PC-3 (cell line): ENCODE results near the gene EXOC2. TPM values are rescaled to one million over a fixed set of nuclear protein-coding genes. Genes with fewer than 3 reads are reported as not detected.

ENCODE experiments used
- ATAC-seq: fragments of 200-7000 bp; cut with Tn5 transposase; 2 replicates; pipeline ENCODE4 v1.9.1; 2020; ENCODE audit warnings: mild to moderate bottlenecking, moderate library complexity
- BruUV-seq: library from RNA; stranded (reverse); fragments of 400-500 nt; replicated peaks from 2 replicates; lab custom pipeline; 2021; lab: Mats Ljungman, UMichigan
- CTCF ChIA-PET: fragments of 300-600 bp; sonication (Branson Sonifier 250); formaldehyde crosslinking; loops from one replicate; lab custom pipeline; 2022; ENCODE audit warnings: antibody characterized with exemption; lab: Charles Lee
- POLR2A ChIA-PET: fragments of 300-600 bp; sonication (Branson Sonifier 250); formaldehyde crosslinking; loops from one replicate; lab custom pipeline; 2022; ENCODE audit warnings: antibody characterized with exemption; ENCODE audit not compliant: unreplicated experiment; lab: Charles Lee
- DNase-seq: peaks from one replicate; pipeline ENCODE4 v3.0.0-alpha.2; 2015
- H2AFZ ChIP-seq: fragments of 300-600 bp; sonication (generic); 2 replicates; pipeline ENCODE4 v1.6.0; 2016; ENCODE audit warnings: antibody characterized with exemption, low read length
- H3F3A ChIP-seq: fragments of 300-600 bp; sonication (generic); one replicate; pipeline ENCODE4 v1.6.0; 2017; ENCODE audit warnings: antibody characterized with exemption, low read length, control low read depth, mild to moderate bottlenecking; ENCODE audit not compliant: unreplicated experiment
- H3K27ac ChIP-seq: fragments of 300-600 bp; sonication (generic); 2 replicates; pipeline ENCODE4 v1.5.1; 2016; ENCODE audit warnings: mild to moderate bottlenecking, low read length
- H3K27me3 ChIP-seq: fragments of 300-600 bp; sonication (generic); 2 replicates; pipeline ENCODE4 v1.6.1; 2016; ENCODE audit warnings: low read length, mixed read lengths
- H3K36me3 ChIP-seq: fragments of 300-600 bp; sonication (generic); 2 replicates; pipeline ENCODE4 v1.6.1; 2016; ENCODE audit warnings: low read depth, mixed run types, low read length, mixed read lengths
- H3K4me1 ChIP-seq: fragments of 300-600 bp; sonication (generic); 2 replicates; pipeline ENCODE4 v1.5.1; 2016; ENCODE audit warnings: low read length; ENCODE audit not compliant: insufficient read depth
- H3K4me2 ChIP-seq: fragments of 300-600 bp; sonication (generic); 2 replicates; pipeline ENCODE4 v1.6.0; 2016; ENCODE audit warnings: low read length
- H3K4me3 ChIP-seq: fragments of 300-600 bp; sonication (generic); 2 replicates; pipeline ENCODE4 v1.5.1; 2016; ENCODE audit warnings: mild to moderate bottlenecking, low read length, mixed read lengths
- H3K79me2 ChIP-seq: fragments of 300-600 bp; sonication (generic); 2 replicates; pipeline ENCODE4 v1.6.1; 2017; ENCODE audit warnings: low read length, mixed read lengths
- H3K9ac ChIP-seq: fragments of 300-600 bp; sonication (generic); 2 replicates; pipeline ENCODE4 v1.6.0; 2016; ENCODE audit warnings: mild to moderate bottlenecking, low read length
- H3K9me2 ChIP-seq: fragments of 300-600 bp; sonication (generic); replicated peaks from 2 replicates; pipeline ENCODE4 v1.6.1; 2016; ENCODE audit warnings: mixed run types, low read length, mixed read lengths
- H3K9me3 ChIP-seq: fragments of 300-600 bp; sonication (generic); 2 replicates; pipeline ENCODE4 v1.6.1; 2016; ENCODE audit warnings: low read length, mixed read lengths
- H4K20me1 ChIP-seq: fragments of 300-600 bp; sonication (generic); 2 replicates; pipeline ENCODE4 v1.6.1; 2016; ENCODE audit warnings: low read length, mixed read lengths
- EZH2 ChIP-seq: fragments of 300-600 bp; sonication (generic); IDR thresholded peaks from one replicate; pipeline ENCODE4 v1.6.1; 2017; ENCODE audit warnings: antibody characterized with exemption, mild to moderate bottlenecking, low read length; ENCODE audit not compliant: unreplicated experiment
- EZH2phosphoT487 ChIP-seq: fragments of 300-600 bp; sonication (generic); IDR thresholded peaks from 2 replicates; pipeline ENCODE4 v1.6.1; 2018; ENCODE audit warnings: mild to moderate bottlenecking, antibody characterized with exemption, low read length, borderline replicate concordance
- intact Hi-C: fragments of 100-400 bp; cut with micrococcal nuclease; formaldehyde crosslinking; loops from 2 replicates; pipeline ENCODE4 v1.9.0; 2023
- total RNA-seq: library from RNA; depleted of rRNA; stranded (reverse); fragments of >200 nt; gene quantifications from 2 replicates; pipeline ENCODE4 v1.2.3, GENCODE V29; 2014
- TF ChIP-seq, protein P1 (sequence below): fragments of 300-600 bp; sonication (generic); conservative IDR thresholded peaks from 2 replicates; pipeline ENCODE4 v1.5.1; 2017; ENCODE audit warnings: antibody characterized with exemption, low read depth, mild to moderate bottlenecking, low read length

EXOC2 gene
- total RNA-seq, 1 experiment from 2014 or later, result 27.7 TPM

DNA sequence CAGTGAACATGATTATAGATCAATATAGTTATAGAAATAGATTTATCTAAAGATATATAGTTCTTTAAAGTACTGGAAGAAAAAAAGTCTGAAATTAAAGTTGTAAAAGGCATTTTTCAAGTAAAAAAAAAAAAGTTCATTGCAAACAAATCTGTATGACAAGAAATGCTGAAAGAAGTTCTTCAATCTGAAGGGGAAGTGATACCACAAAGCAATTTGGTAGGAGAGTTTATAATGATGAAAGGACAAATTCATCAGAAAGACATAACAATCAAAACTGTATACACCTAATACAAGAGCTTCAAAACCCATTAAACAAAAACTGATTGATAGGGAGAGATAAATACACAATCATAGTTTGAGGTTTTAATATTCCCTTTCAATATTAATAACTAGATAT lies 50.1 kb downstream of the EXOC2 start:
- POLR2A ChIA-PET, result no interaction called here
- intact Hi-C loops, result no loop called here
- Histone ChIP-seq H3K79me2 (peaks cover 11% of the 10 kb centered on the region), H3K27ac (no peak overlapping the region), H3K9me3 (no peaks in the 10 kb centered on the region), H4K20me1 (0 out of 2 replicates have a peak, but pooled peaks cover 4% of the 10 kb centered on the region), H3K27me3 (no peaks in the 10 kb centered on the region), H3K36me3 (no peaks in the 10 kb centered on the region), H3K4me3 (no peak overlapping the region), H3K9ac (no peak overlapping the region), H3K4me1 (no peaks in the 10 kb centered on the region), H3K9me2 (no peaks in the 10 kb centered on the region), H2AFZ (no peak overlapping the region), H3K4me2 (no peak overlapping the region), H3F3A (no peaks in the 10 kb centered on the region)
- ATAC-seq, result no peak
- no peak for DNase-seq
- no peak for TF ChIP-seq EZH2
- no peak for TF ChIP-seq EZH2phosphoT487
- TF ChIP-seq, protein P1, sequence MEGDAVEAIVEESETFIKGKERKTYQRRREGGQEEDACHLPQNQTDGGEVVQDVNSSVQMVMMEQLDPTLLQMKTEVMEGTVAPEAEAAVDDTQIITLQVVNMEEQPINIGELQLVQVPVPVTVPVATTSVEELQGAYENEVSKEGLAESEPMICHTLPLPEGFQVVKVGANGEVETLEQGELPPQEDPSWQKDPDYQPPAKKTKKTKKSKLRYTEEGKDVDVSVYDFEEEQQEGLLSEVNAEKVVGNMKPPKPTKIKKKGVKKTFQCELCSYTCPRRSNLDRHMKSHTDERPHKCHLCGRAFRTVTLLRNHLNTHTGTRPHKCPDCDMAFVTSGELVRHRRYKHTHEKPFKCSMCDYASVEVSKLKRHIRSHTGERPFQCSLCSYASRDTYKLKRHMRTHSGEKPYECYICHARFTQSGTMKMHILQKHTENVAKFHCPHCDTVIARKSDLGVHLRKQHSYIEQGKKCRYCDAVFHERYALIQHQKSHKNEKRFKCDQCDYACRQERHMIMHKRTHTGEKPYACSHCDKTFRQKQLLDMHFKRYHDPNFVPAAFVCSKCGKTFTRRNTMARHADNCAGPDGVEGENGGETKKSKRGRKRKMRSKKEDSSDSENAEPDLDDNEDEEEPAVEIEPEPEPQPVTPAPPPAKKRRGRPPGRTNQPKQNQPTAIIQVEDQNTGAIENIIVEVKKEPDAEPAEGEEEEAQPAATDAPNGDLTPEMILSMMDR, result no peak
- BruUV-seq, result no TSS peak
- CTCF ChIA-PET, result no interaction called here

DNA sequence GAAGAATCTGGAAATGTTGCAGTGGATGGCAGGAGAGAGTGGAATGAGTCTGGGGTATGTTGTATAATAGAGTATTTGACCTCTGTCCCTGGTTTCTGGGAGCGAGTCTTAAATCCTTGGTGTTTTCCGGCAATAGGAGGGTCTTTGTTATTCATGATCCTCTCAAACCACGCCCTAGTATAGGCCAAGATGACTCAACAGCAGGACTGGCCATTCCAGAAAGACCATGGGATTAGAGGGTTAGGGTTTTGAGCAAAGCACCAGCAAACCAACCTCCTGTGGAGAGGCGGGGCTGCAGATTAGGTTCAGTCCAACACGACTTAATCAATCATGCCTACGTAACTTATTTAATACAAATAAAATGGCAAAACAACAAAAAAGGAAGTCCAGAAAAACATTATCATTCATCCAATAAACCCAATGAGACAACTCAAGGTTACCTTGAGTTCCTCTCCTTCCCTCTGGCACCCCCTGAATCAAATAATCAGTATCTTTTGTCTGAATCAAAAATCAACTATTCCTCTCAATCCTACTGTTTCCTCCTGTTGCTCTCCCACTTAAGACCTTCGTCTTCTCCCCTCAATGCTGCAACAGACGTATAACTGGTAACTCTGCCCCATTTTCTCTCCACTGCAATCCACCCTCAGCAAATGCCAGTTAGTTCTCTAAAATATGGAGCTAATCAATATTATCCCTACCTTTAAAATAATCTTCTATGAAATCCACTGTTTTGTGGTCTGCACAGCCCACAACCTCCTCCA lies 51.5 kb downstream of the EXOC2 start:
- H3K36me3 ChIP-seq, result no peaks in the 10 kb centered on the region; the same call in 1 of the 2 replicates
- ATAC-seq (no peak), DNase-seq (peak; percentile 18)
- 0 out of 2 replicates have a peak, but pooled peaks cover 4% of the 10 kb centered on the region for H4K20me1 ChIP-seq
- H3K4me2 ChIP-seq, result no peak overlapping the region
- intact Hi-C loops, result no loop called here
- H3K9me2 ChIP-seq, result no peaks in the 10 kb centered on the region
- no TSS peak for BruUV-seq
- H3F3A ChIP-seq, result no peaks in the 10 kb centered on the region
- POLR2A ChIA-PET, result no interaction called here
- no peak overlapping the region for H3K27ac ChIP-seq
- TF ChIP-seq EZH2 (no peak), EZH2phosphoT487 (no peak)
- TF ChIP-seq, protein P1, result no peak
- no peaks in the 10 kb centered on the region for H3K9me3 ChIP-seq
- H3K79me2 ChIP-seq, result peaks cover 11% of the 10 kb centered on the region
- CTCF ChIA-PET, result no interaction called here
- no peak overlapping the region for H3K4me3 ChIP-seq
- no peak overlapping the region for H3K9ac ChIP-seq
- no peaks in the 10 kb centered on the region for H3K27me3 ChIP-seq
- H3K4me1 ChIP-seq, result no peaks in the 10 kb centered on the region
- no peak overlapping the region for H2AFZ ChIP-seq

DNA sequence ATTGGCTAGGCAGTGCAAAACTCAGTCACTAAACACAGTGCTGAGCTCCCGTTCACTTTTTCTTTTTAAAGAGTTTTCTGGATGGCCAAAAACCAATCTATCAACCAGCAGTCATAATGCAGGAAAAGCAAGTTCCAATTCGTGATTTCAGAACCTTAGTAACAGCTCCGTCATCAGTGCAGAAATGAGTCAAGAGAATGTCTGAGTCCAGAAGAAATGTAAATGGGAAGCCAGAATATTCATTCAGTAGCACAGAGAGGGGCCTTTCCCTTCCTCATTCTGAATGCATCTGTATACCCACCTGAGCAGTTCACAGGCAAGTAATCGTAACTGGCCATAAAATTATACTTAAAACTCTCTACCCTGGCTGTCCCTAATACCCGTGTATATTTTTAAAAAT lies 56.5 kb downstream of the EXOC2 start:
- Histone ChIP-seq H3K27ac (no peak overlapping the region), H3K9ac (no peak overlapping the region), H3K9me3 (no peaks in the 10 kb centered on the region), H3K79me2 (peaks cover under 1% of the 10 kb centered on the region; the same call in 1 of the 2 replicates), H3K4me3 (no peak overlapping the region), H3F3A (no peaks in the 10 kb centered on the region), H3K9me2 (no peaks in the 10 kb centered on the region), H2AFZ (no peak overlapping the region), H4K20me1 (no peaks in the 10 kb centered on the region), H3K4me1 (no peaks in the 10 kb centered on the region), H3K4me2 (no peak overlapping the region), H3K27me3 (no peaks in the 10 kb centered on the region), H3K36me3 (peaks cover 8% of the 10 kb centered on the region)
- intact Hi-C loops, result no loop called here
- BruUV-seq, result no TSS peak
- ChIA-PET CTCF (no interaction called here), POLR2A (no interaction called here)
- DNase-seq, result no peak
- TF ChIP-seq EZH2 (no peak), EZH2phosphoT487 (no peak)
- TF ChIP-seq, protein P1, result no peak
- no peak for ATAC-seq
